A549 (cell line): Measurements from ENCODE around the gene EPOP. TPM values are rescaled to one million over a fixed set of nuclear protein-coding genes. Genes with fewer than 3 reads are reported as not detected.

Experiments
- ATAC-seq, 2 experiments: fragments of 200-7000 bp in 1 of 2; fragments of >200 bp in 1 of 2; cut with Nextera tagmentation in 1 of 2; cut with Tn5 transposase in 1 of 2; 3 replicates each; pipeline versions ENCODE4 v1.8.0 to v1.9.1; 2018 to 2020; ENCODE audit warnings: mild to moderate bottlenecking in 1 of 2, moderate library complexity in 1 of 2
- CTCF ChIA-PET: fragments of 300-600 bp; sonication (Branson Sonifier 250); formaldehyde crosslinking; extraction: SDS; loops from one replicate; lab custom pipeline; 2021; ENCODE audit warnings: antibody characterized with exemption, inconsistent platforms; lab: Yijun Ruan, JAX
- POLR2A ChIA-PET: fragments of 350-600 bp; formaldehyde crosslinking; extraction: SDS; loops from one replicate; lab custom pipeline; 2021; ENCODE audit warnings: antibody characterized with exemption, inconsistent platforms; lab: Yijun Ruan, JAX
- DNase-seq, 2 experiments: peaks; one replicate each; pipeline versions ENCODE4 v3.0.0 to v3.0.0-alpha.2; 2011 to 2016; ENCODE audit warnings: low read depth in 1 of 2, low spot score in 1 of 2
- FAIRE-seq: peaks from 2 replicates; lab custom pipeline; 2011; peaks lifted over from hg19 to GRCh38; lab: Jason Lieb, UNC
- H3K27ac ChIP-seq, 2 experiments: fragments of >200 bp; sonication (Bioruptor Twin); formaldehyde crosslinking; 3 replicates each; pipeline ENCODE4 v1.5.1; 2016 to 2017
- H3K4me1 ChIP-seq: fragments of >200 bp; sonication (Bioruptor Twin); formaldehyde crosslinking; 3 replicates; pipeline ENCODE4 v1.6.1; 2016
- H3K4me2 ChIP-seq: fragments of >200 bp; sonication (Bioruptor Twin); formaldehyde crosslinking; 3 replicates; pipeline ENCODE4 v1.6.1; 2016
- H3K4me3 ChIP-seq: fragments of >200 bp; sonication (Bioruptor Twin); formaldehyde crosslinking; 3 replicates; pipeline ENCODE4 v1.5.1; 2016
- H3K9me3 ChIP-seq: fragments of >200 bp; sonication (Bioruptor Twin); formaldehyde crosslinking; 3 replicates; pipeline ENCODE4 v1.6.1; 2016
- ATOH8 ChIP-seq: fragments of 250-450 bp; sonication (Bioruptor Pico); IDR thresholded peaks from 2 replicates; pipeline ENCODE4 v1.5.0; 2020; ENCODE audit warnings: low read depth, mild to moderate bottlenecking, moderate library complexity
- CBX8 ChIP-seq: fragments of 200-600 bp; sonication (generic); IDR thresholded peaks from 2 replicates; pipeline ENCODE4 v1.6.1; 2016
- CEBPB ChIP-seq, 2 experiments: fragments of >200 bp in 1 of 2; sonication (Bioruptor Twin) in 1 of 2; formaldehyde crosslinking in 1 of 2; IDR thresholded peaks; 2 replicates each; pipeline ENCODE4 v1.6.1; 2012 to 2016
- EHMT2 ChIP-seq: fragments of 200-600 bp; sonication (generic); IDR thresholded peaks from 2 replicates; pipeline ENCODE4 v1.6.1; 2016; ENCODE audit warnings: antibody characterized with exemption, low read depth, mild to moderate bottlenecking, moderate library complexity
- ELK1 ChIP-seq: fragments of 150-350 bp; IDR thresholded peaks from 2 replicates; pipeline ENCODE4 v1.6.1; 2014; ENCODE audit warnings: low read depth, mild to moderate bottlenecking, low read length
- FOSL2 ChIP-seq, 2 experiments: fragments of 450-650 bp in 1 of 2; fragments of >200 bp in 1 of 2; sonication (Bioruptor Twin) in 1 of 2; formaldehyde crosslinking; IDR thresholded peaks; 2 replicates each; pipeline versions ENCODE4 v1.5.0 to v1.6.1; 2016 to 2020; ENCODE audit warnings: mild to moderate bottlenecking in 1 of 2, moderate library complexity in 1 of 2
- FOXS1 ChIP-seq: fragments of 250-450 bp; sonication (Bioruptor Pico); IDR thresholded peaks from 2 replicates; pipeline ENCODE4 v1.5.0; 2020; ENCODE audit warnings: mild to moderate bottlenecking, moderate library complexity
- HEYL ChIP-seq: fragments of 250-450 bp; sonication (Bioruptor Pico); IDR thresholded peaks from 2 replicates; pipeline ENCODE4 v1.8.0; 2021; ENCODE audit warnings: mild to moderate bottlenecking, moderate library complexity
- HMGXB4 ChIP-seq: fragments of 250-450 bp; sonication (Bioruptor Pico); IDR thresholded peaks from 2 replicates; pipeline ENCODE4 v1.5.0; 2021; ENCODE audit warnings: mild to moderate bottlenecking, moderate library complexity, borderline replicate concordance
- HOXB5 ChIP-seq: fragments of 250-450 bp; sonication (Bioruptor Pico); IDR thresholded peaks from 2 replicates; pipeline ENCODE4 v1.5.0; 2020; ENCODE audit warnings: mild to moderate bottlenecking, moderate library complexity
- JUN ChIP-seq, 2 experiments: fragments of >200 bp; sonication (Bioruptor Twin); formaldehyde crosslinking; IDR thresholded peaks; 2 replicates in 1 of 2; 3 replicates in 1 of 2; pipeline ENCODE4 v1.6.1; 2016 to 2017
- JUNB ChIP-seq: fragments of >200 bp; sonication (Bioruptor Twin); formaldehyde crosslinking; IDR thresholded peaks from 2 replicates; pipeline ENCODE4 v1.6.1; 2016
- MAFK ChIP-seq: fragments of 450-650 bp; IDR thresholded peaks from 2 replicates; pipeline ENCODE4 v1.6.1; 2014; ENCODE audit not compliant: partially characterized antibody
- MYC ChIP-seq: IDR thresholded peaks from 2 replicates; pipeline ENCODE4 v1.6.1; 2012; ENCODE audit warnings: mild to moderate bottlenecking, inconsistent platforms, low read length, improper control_type of control experiment, borderline replicate concordance
- NR3C1 ChIP-seq: fragments of >200 bp; sonication (Bioruptor Twin); formaldehyde crosslinking; IDR thresholded peaks from 3 replicates; pipeline ENCODE4 v1.6.1; 2017
- PBX3 ChIP-seq: IDR thresholded peaks from 2 replicates; pipeline ENCODE4 v1.6.1; 2012
- PHF8 ChIP-seq: fragments of 200-600 bp; sonication (generic); IDR thresholded peaks from 2 replicates; pipeline ENCODE4 v1.6.1; 2016; ENCODE audit warnings: low read depth, mild to moderate bottlenecking, antibody characterized with exemption, moderate library complexity, borderline replicate concordance
- POLR2A ChIP-seq: IDR thresholded peaks from 2 replicates; pipeline ENCODE4 v1.6.1; 2012; ENCODE audit warnings: mild to moderate bottlenecking, low read length
- POLR2AphosphoS2 ChIP-seq: conservative IDR thresholded peaks from 2 replicates; pipeline ENCODE4 v1.6.1; 2012; ENCODE audit warnings: low read length, improper control_type of control experiment, inconsistent platforms
- RARB ChIP-seq: fragments of 250-450 bp; sonication (Bioruptor Pico); IDR thresholded peaks from 2 replicates; pipeline ENCODE4 v1.8.0; 2021; ENCODE audit warnings: mild to moderate bottlenecking, moderate library complexity
- TFCP2L1 ChIP-seq: fragments of 250-450 bp; sonication (Bioruptor Pico); IDR thresholded peaks from 2 replicates; pipeline ENCODE4 v1.5.0; 2021; ENCODE audit warnings: mild to moderate bottlenecking
- TP53 ChIP-seq: fragments of 250-450 bp; sonication (Bioruptor Pico); IDR thresholded peaks from 2 replicates; pipeline ENCODE4 v1.5.0; 2021; ENCODE audit warnings: mild to moderate bottlenecking, moderate library complexity
- USF2 ChIP-seq: fragments of 450-650 bp; IDR thresholded peaks from 2 replicates; pipeline ENCODE4 v1.6.1; 2014; ENCODE audit warnings: antibody characterized with exemption
- ZFP36 ChIP-seq: fragments of 450-650 bp; IDR thresholded peaks from 2 replicates; pipeline ENCODE4 v1.6.1; 2014; ENCODE audit warnings: borderline replicate concordance; ENCODE audit not compliant: partially characterized antibody
- ZSCAN20 ChIP-seq: fragments of 250-450 bp; sonication (Bioruptor Pico); IDR thresholded peaks from 2 replicates; pipeline ENCODE4 v1.8.0; 2022; ENCODE audit warnings: mild to moderate bottlenecking, moderate library complexity
- WGBS: methylation state at CpG from one replicate; pipeline ENCODE4 v1.1.6; 2017; ENCODE audit errors: missing lambda C conversion rate; 5-methylcytosine and 5-hydroxymethylcytosine counted together
- polyA plus RNA-seq, 4 experiments: library from polyadenylated mRNA; depleted of rRNA in 3 of 4; stranded (reverse); fragments of >200 nt; fragmentation: RNase III in 1 of 4; extraction: RNeasy Plus Mini Kit Qiagen cat#74134 plus additional on column Dnase treatment in 1 of 4; gene quantifications; 2 replicates in 3 of 4; 3 replicates in 1 of 4; pipeline ENCODE4 v1.2.3, GENCODE V29; 2011 to 2017

EPOP gene
- polyA plus RNA-seq, 2 of the 4 experiments (the other 2 are of a cell fraction): 5.1 to 12.1 TPM

GRCh38 chr17:38715216-38715943 lies 40.6 kb upstream of the EPOP start:
- Histone ChIP-seq H3K4me1 (peaks cover 15% of the 10 kb centered on the region), H3K27ac (no peak overlapping the region), H3K4me3 (no peak overlapping the region), H3K4me2 (no peak overlapping the region)
- 85% methylated on average over 9 of the region's 9 CpGs for WGBS
- DNase-seq: no peak
- CTCF ChIA-PET: interaction anchor here (0.5 to 12.9 kb wide), 10 partner anchors 8 to 459 kb away, joined by 3 to 102 read pairs (median 5); no protein-coding TSS in a partner anchor
- POLR2A ChIA-PET: interaction anchor here (1.2 kb wide), 1 partner anchor 13 kb away, joined by 4 read pairs; no protein-coding TSS in a partner anchor
- TF ChIP-seq ATOH8 (no peak), FOXS1 (CRISPR knock-in tag) (no peak), ELK1 (no peak), FOSL2 (IDR thresholded peaks at IDR 0.05) (no peak), FOSL2 (CRISPR knock-in tag; IDR thresholded peaks at IDR 0.05) (no peak), HEYL (CRISPR knock-in tag) (no peak), TP53 (no peak), JUN (IDR thresholded peaks at IDR 0.05) (no peak), USF2 (no peak), ZSCAN20 (CRISPR knock-in tag) (no peak), RARB (CRISPR knock-in tag) (no peak), MYC (no peak), JUNB (no peak), POLR2A (no peak)
- TF ChIP-seq, all 56 proteins: peak for 0
- FAIRE-seq (no peak), ATAC-seq (no peak)
- H3K9me3 ChIP-seq: no peaks in the 10 kb centered on the region

GRCh38 chr17:38713456-38714075 lies 38.8 kb upstream of the EPOP start:
- DNase-seq: no peak
- 87% methylated on average over 11 of the region's 11 CpGs for WGBS
- no peak overlapping the region for H3K27ac ChIP-seq
- H3K4me3 ChIP-seq: no peak overlapping the region
- H3K4me2 ChIP-seq: no peak overlapping the region
- ATAC-seq: no peak
- H3K4me1 ChIP-seq: peaks cover 11% of the 10 kb centered on the region
- no peak for TF ChIP-seq HMGXB4 (CRISPR knock-in tag)
- no peak for TF ChIP-seq PHF8
- TF ChIP-seq CEBPB (IDR thresholded peaks at IDR 0.05): no peak
- no peak for TF ChIP-seq JUN (IDR thresholded peaks at IDR 0.05)
- no peak for TF ChIP-seq TFCP2L1 (CRISPR knock-in tag)
- TF ChIP-seq MAFK: no peak
- no peak for TF ChIP-seq PBX3
- TF ChIP-seq EHMT2: no peak
- no peak for TF ChIP-seq CBX8
- TF ChIP-seq USF2: no peak
- no peak for TF ChIP-seq NR3C1
- TF ChIP-seq POLR2AphosphoS2: no peak
- no peak for TF ChIP-seq ZFP36
- no peak for TF ChIP-seq HOXB5 (CRISPR knock-in tag)
- no peak for FAIRE-seq
- ChIA-PET POLR2A (no interaction called here), CTCF (interaction anchor here (3.6 to 12.9 kb wide), 2 partner anchors 9 to 22 kb away, joined by 18 to 102 read pairs; no protein-coding TSS in a partner anchor)
- H3K9me3 ChIP-seq: no peaks in the 10 kb centered on the region
